Fibroblast of gingiva (primary cell): Measurements from ENCODE around the gene POLN.
"Not testable (repeated sequence)": the region's sequence is repeated elsewhere in the genome, so short reads cannot be mapped to it uniquely, and the experiment has no call there.

Experiments used
- DNase-seq: peaks from one replicate; pipeline ENCODE4 v3.0.0-alpha.2; 2011; ENCODE audit warnings: low read depth

The POLN gene

GRCh38 chr4:2275044-2275397, 33.1 kb upstream of the POLN start:
- not testable (repeated sequence) for DNase-seq

GRCh38 chr4:2274320-2275043, 32.6 kb upstream of the POLN start:
- DNase-seq: no peak

- DNase-seq: no peak
Measured at GRCh38 chr4:2273657-2274319, 31.9 kb upstream of the POLN start.

GRCh38 chr4:2273221-2273620, 31.3 kb upstream of the POLN start:
- DNase-seq: no peak

GRCh38 chr4:2272828-2273120, 30.9 kb upstream of the POLN start:
- no peak for DNase-seq

- no peak for DNase-seq
Measured at GRCh38 chr4:2272026-2272827, 30.3 kb upstream of the POLN start.

GRCh38 chr4:2271279-2272025, 29.5 kb upstream of the POLN start:
- DNase-seq: no peak

GRCh38 chr4:2270341-2271165, 28.6 kb upstream of the POLN start:
- DNase-seq: no peak

- DNase-seq: no peak
Measured at GRCh38 chr4:2269618-2270163, 27.8 kb upstream of the POLN start.

- DNase-seq: no peak
Measured at GRCh38 chr4:2269206-2269531, 27.2 kb upstream of the POLN start.

GRCh38 chr4:2268357-2269205, 26.7 kb upstream of the POLN start:
- DNase-seq: no peak

GRCh38 chr4:2267841-2268240, 25.9 kb upstream of the POLN start:
- DNase-seq: no peak

GRCh38 chr4:2267320-2267811, 25.4 kb upstream of the POLN start:
- no peak for DNase-seq

- no peak for DNase-seq
Measured at GRCh38 chr4:2266821-2267220, 24.9 kb upstream of the POLN start.

- DNase-seq: peak; percentile 87
Measured at GRCh38 chr4:2266181-2266580, 24.3 kb upstream of the POLN start.

GRCh38 chr4:2265113-2266110, 23.5 kb upstream of the POLN start:
- DNase-seq: no peak

GRCh38 chr4:2264481-2265041, 22.6 kb upstream of the POLN start:
- DNase-seq: no peak

GRCh38 chr4:2263926-2264321, 22.0 kb upstream of the POLN start:
- DNase-seq: no peak

GRCh38 chr4:2262944-2263250, 21.0 kb upstream of the POLN start:
- no peak for DNase-seq
